ENCODE results near the gene TSPAN16. TPM values are rescaled to one million over a fixed set of nuclear protein-coding genes. Genes with fewer than 3 reads are reported as not detected.

TSPAN16 gene
- total RNA-seq, 2 donors from 2014 or later = not detected

- no peak for ATAC-seq (ENCODE audit: insufficient number of reproducible peaks, low FRiP score, low read depth)
- DNase-seq (ENCODE audit: low spot score) = no peak
- H3K9me3 ChIP-seq = no peaks in the 10 kb centered on the region
- H3K4me3 ChIP-seq = no peak overlapping the region
- TF ChIP-seq CTCF (IDR thresholded peaks at IDR 0.05) = no peak
- no peak overlapping the region for H3K27ac ChIP-seq
- H3K36me3 ChIP-seq = no peaks in the 10 kb centered on the region
- H3K4me1 ChIP-seq (ENCODE audit: control insufficient read depth in 1 of 2, low read depth in 2 of 2) = peaks cover 2 to 11% of the 10 kb centered on the region in 2 donors
- no peaks in the 10 kb centered on the region for H3K27me3 ChIP-seq (replicated peaks; ENCODE audit: insufficient read depth)
Measured at GRCh38 chr19:11257846-11258380, 38.0 kb upstream of the TSPAN16 start.

- no peaks in the 10 kb centered on the region for H3K27me3 ChIP-seq (replicated peaks; ENCODE audit: insufficient read depth)
- no peaks in the 10 kb centered on the region for H3K9me3 ChIP-seq
- peak overlapping the region; percentile 99 for H3K4me3 ChIP-seq
- no peaks in the 10 kb centered on the region for H3K36me3 ChIP-seq
- DNase-seq (ENCODE audit: low spot score) (no peak), ATAC-seq (ENCODE audit: insufficient number of reproducible peaks, low FRiP score, low read depth) (no peak)
- no peak overlapping the region for H3K27ac ChIP-seq
- TF ChIP-seq CTCF (IDR thresholded peaks at IDR 0.05) = no peak
- H3K4me1 ChIP-seq (ENCODE audit: control insufficient read depth in 1 of 2, low read depth in 2 of 2) = peaks cover 2 to 11% of the 10 kb centered on the region in 2 donors
Measured at GRCh38 chr19:11260996-11261395, 35.0 kb upstream of the TSPAN16 start.

DNA sequence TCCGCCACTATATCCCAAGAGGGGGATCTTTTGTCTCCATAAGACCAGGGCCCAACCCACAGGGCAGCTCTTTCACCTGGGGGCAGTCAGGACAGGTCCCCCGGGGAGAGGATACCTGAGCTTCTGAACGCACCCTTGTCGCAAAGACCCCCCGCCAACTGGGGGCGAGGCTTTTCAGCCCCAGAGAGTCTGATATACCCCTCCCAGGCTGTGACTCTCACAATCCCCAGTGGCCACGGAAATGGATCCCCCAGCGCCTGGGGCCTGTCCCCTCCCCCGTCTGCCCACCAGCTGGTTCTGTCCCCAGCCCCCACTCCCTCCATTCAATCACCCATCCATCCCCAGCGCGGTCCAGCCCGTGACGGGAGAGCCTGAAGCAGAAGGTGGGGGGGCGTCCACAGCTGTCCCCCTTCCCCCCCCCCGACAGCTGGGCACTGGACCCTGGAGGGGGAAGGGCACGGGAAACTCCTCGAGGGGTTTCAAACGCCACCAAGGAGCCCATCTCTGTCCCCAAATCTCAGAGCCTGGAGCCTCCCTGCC lies 34.5 kb upstream of the TSPAN16 start:
- H3K27me3 ChIP-seq (replicated peaks; ENCODE audit: insufficient read depth) = no peaks in the 10 kb centered on the region
- peaks cover 2 to 11% of the 10 kb centered on the region in 2 donors for H3K4me1 ChIP-seq (ENCODE audit: control insufficient read depth in 1 of 2, low read depth in 2 of 2)
- DNase-seq (ENCODE audit: low spot score) = no peak
- H3K36me3 ChIP-seq = no peaks in the 10 kb centered on the region
- peak overlapping the region in 1 of 2 donors; percentile 65 for H3K27ac ChIP-seq
- no peak for TF ChIP-seq CTCF (IDR thresholded peaks at IDR 0.05)
- H3K9me3 ChIP-seq = no peaks in the 10 kb centered on the region
- H3K4me3 ChIP-seq = peak overlapping the region; percentile 99
- no peak for ATAC-seq (ENCODE audit: insufficient number of reproducible peaks, low FRiP score, low read depth)

DNA sequence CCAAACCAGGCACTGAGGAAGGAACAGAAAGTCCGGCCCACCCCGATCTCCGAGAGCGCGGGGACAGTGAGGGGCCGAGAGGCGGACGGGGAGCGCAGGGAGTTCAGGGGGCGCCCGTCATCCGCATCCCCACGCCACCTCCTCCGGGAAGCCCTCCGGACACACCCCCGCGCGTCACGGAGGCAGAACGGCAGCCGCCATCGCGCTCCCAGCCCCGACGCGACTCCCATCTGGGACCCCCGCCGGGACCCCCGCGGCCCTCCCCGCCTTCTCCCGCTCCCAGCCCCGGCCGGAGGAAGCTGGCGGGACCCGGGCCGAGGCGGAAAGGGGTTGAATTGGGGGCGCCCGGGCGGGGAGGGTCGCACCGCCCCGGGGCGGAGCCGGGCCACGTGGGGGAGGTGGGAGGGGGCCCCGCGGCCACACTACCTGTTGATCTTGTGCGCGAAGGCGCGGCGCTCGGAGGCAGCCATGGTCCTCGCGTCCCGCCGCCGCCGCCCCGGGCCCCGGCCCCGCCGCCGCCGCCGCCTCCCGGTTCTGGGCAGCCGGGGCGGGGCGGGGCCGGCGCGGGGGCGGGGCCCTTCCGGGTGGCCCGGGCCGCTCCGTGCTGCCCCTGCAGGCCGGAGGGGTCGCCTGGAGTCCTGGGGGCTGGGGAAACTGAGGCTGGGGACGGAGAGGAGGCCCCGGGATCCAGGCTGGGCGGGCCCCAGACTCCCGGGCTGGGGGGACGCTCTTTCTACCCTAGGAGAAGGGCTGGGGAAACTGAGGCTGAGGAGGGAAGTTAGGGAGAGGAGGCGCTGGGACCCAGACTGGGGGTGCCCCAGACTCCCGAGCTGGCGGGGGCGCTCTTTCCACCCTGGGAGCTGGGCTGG lies 33.8 kb upstream of the TSPAN16 start, which contains the start of gene DOCK6:
Gene DOCK6, minus strand, starts transcription at position 554 of the 869 bp plus-strand sequence. Its CDS starts 84 bp downstream, at position 470.
- TF ChIP-seq CTCF (IDR thresholded peaks at IDR 0.05) = peak; percentile 47

GRCh38 chr19:11263726-11264125 lies 32.2 kb upstream of the TSPAN16 start:
- Histone ChIP-seq H3K27ac (no peak overlapping the region), H3K4me1 (ENCODE audit: control insufficient read depth in 1 of 2, low read depth in 2 of 2) (peaks cover 2 to 11% of the 10 kb centered on the region in 2 donors), H3K27me3 (replicated peaks; ENCODE audit: insufficient read depth) (no peaks in the 10 kb centered on the region), H3K36me3 (no peaks in the 10 kb centered on the region), H3K4me3 (no peak overlapping the region), H3K9me3 (no peaks in the 10 kb centered on the region)
- TF ChIP-seq CTCF (IDR thresholded peaks at IDR 0.05) = no peak
- ATAC-seq (ENCODE audit: insufficient number of reproducible peaks, low FRiP score, low read depth) (no peak), DNase-seq (ENCODE audit: low spot score) (no peak)

More for the DNA sequence above, 33.8 kb upstream of the TSPAN16 start, which contains the start of gene DOCK6:
- Histone ChIP-seq H3K27me3 (replicated peaks; ENCODE audit: insufficient read depth) (no peaks in the 10 kb centered on the region), H3K27ac (peak within 1 kb of the TSS in 1 of 2 donors; percentile 65), H3K9me3 (no peaks in the 10 kb centered on the region), H3K4me3 (peak within 1 kb of the TSS; percentile 99), H3K36me3 (no peaks in the 10 kb centered on the region), H3K4me1 (ENCODE audit: control insufficient read depth in 1 of 2, low read depth in 2 of 2) (peaks cover 2 to 11% of the 10 kb centered on the region in 2 donors)
- ATAC-seq (ENCODE audit: insufficient number of reproducible peaks, low FRiP score, low read depth) (peak; percentile 47), DNase-seq (ENCODE audit: low spot score) (no peak)

Measured in thoracic aorta (tissue), 2 donors.